Kidney glomerular epithelial cell (primary cell): ENCODE results near the gene MRI1.
"Not testable (repeated sequence)": the region's sequence is repeated elsewhere in the genome, so short reads cannot be mapped to it uniquely, and the experiment has no call there.

ENCODE experiments used
- DNase-seq: peaks from one replicate; lab custom pipeline; 2025; lab: John Stamatoyannopoulos, UW

Gene MRI1

DNA sequence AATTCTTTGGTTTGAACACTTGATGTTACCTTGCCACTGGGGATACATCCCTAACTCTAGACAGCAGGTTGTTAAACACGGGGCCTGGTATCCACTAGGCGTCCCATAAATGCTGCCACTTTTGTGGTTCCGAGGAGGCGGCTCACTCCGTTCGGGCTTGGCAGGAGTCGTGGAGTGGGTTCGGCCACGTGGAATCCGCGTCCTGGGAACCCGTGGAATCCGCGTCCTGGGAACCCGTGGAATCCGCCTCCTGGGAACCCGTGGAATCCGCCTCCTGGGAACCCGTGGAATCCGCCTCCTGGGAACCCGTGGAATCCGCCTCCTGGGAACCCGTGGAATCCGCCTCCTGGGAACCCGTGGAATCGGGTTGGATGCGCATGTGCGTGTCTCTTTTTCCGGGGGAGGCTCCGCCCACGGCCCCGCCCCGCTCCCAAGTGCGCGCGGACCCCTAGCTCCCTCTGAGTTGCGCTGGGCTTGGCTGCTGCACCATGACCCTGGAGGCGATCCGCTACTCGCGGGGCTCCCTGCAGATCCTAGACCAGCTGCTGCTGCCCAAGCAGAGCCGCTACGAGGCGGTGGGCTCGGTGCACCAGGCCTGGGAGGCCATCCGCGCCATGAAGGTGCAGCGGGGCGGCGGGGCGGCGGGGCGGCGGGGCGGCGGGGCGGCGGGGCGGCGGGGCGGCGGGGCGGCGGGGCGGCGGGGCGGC lies at the start of gene MRI1:
TSS of gene MRI1 (plus strand) at position 422 of the 707 bp plus-strand sequence. CDS start at position 489, 67 bp downstream.
- DNase-seq, result no peak

DNA sequence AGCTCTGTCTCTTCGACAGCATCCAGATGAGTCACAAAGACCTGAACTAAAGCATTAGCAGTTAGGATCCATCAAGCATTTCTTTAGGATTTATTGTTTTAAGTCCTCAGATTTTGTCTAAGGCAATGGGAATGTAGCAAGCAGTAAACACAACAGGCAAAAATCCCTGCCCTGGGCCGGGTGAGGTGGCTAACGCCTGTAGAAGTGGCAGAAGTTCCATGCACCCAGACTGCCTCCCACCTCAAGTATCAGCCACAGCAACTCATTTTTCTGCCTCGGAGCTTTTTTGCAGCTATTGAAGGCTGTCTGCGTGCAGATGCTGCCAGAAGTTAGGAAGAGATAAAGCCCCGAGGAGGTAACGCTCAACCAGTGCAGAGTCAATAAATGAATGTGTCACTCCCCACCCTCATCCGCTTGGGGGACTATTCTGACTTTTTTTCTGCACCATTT lies 47.1 kb upstream of the MRI1 start:
- DNase-seq, result no peak

DNA sequence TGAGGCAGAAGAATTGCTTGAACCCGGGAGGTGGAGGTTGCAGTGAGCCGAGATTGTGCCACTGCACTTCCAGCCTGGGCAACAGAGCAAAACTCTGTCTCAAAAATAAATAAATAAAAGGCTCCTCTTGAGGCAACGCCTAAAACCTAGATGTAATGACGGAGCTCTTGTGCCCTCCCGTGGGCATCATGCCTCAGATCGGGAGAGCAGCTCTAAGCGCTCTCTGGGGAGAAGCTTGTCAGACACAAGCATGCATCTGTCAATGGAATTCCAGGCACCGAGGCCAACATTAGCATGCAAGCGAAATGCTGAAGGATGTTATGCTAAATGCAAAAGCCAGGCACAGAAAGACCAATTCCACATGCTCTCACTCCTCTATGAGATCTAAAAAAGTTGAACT lies 45.6 kb upstream of the MRI1 start:
- peak; percentile 5 for DNase-seq

DNA sequence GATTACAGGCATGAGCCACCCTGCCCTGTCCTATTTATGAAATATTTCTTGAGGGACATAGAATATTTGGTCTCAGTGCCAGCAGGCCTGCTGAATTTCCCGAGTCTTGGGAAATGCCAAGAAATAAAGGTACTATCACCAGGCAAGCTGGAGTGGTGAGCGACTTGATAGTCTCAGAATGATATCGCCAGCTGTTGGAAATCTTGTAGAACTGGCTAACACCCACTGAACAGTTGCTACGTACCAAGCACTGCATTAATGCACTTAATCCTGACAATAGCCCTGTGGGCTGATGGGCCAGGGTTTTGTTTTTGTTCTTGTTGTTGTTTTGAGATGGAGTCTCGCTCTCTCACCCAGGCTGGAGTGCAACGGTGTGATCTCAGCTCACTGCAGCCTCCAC lies 42.2 kb upstream of the MRI1 start:
- no peak for DNase-seq

DNA sequence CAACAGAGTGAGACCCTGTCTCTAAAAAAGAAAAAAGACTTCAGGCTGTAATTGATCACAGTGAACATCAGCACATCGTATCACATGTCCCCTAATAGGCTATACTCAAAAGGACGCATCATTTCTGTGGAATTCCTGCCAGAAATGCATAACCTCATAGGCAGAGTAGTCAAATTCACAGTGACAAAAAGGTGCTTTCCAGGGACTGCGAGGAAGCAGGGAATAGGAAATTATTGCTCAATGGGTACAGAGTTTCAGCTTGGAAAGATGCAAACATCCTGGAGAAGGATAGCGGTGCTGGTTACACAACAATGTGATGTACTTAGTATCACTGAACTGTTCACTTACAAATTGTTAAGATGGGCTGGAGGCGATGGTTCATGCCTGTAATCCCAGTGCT lies 41.1 kb upstream of the MRI1 start:
- no peak for DNase-seq

DNA sequence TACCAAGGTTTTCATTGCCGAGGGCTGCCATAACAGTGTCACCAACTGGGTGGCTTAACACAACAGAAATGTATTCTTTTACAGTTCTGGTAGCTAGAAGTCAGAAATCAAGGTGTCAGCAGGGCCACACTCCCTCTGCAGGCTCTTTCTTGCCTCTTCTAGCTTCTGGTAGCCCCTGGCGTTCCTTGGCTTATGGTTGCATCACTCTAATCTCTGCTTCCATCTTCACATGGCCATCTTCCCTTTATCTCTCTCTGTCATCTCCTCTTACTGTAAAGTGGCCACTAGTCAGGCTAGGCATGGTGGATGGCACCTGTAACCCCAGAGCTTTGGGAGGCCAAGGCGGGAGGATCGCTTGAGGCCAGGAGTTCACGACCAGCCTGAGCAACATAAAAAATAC lies 38.0 kb upstream of the MRI1 start:
- no peak for DNase-seq

DNA sequence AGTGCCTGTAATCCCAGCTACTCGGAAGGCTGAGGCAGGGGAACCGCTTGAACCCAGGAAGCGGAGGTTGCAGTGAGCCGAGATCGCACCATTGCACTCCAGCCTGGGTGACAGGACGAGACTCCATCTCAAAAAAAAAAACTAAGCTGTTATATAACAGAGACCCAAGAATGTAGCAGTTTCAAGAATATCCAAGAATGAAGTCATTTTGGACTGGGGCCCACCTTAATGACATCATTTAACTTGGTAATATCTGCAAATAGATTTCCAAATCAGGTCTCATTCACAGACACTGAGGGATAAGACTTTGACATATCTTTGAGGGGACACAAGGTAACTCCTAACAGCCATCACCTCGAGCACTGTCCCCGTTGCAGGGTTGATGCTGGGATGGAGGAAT lies 36.5 kb upstream of the MRI1 start:
- no peak for DNase-seq

DNA sequence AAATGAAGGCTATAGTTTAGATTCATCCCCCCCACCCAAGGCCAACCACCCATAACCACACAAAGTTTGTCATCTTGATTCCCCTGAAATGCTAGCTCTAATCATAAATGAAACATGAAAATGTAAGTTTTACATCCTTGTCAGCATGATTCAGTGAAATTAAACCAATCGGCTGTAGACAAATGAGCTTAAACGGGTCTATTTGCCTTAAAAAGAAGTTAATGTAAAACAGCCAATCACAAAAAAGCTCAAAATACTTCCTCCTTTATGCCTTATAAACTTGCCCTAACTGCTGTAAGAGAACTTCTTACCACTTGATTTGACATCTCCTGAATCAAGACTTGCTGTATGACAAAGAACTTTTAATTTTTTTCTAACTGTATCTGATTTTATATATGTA lies 34.5 kb upstream of the MRI1 start:
- DNase-seq, result no peak

DNA sequence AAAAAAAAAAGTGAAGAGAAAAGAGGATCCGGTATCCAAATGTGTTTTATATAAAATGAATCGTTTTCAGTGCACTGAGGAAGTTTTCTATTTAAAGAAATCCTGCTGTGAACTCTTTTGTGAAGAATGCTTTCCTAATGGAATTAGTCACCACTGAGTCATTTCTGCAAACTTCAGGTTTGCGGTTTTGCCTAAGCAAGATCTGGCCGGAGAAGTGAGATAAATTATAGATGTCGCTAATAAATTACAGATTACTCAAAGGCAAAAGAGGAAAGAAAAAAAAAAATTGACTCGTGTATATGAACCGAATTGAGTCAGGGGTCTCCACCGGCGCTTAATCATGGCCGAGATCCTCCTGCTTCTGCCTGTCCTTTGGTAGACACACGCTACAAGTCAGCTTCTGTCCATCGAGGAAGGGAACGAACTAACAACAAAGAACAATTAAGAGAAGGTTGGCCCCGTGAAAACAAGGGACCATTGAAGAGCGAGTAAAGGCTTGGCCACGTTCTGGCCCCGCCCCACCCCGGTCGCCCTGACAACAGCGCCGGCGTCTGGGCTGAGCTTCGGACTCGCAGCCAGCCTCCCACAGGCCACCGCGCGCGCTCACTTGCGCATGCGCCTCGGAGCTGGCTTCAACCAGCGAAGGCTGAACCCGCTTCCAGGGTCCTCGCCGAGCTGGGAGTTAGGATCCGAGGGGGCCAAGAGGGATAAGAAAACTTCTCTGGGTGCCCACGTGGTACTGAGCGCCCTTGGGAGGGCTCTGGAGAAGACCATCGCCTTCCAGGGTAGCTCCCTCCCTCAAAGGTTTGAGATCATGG lies 33.0 kb upstream of the MRI1 start:
- peak; percentile 97 for DNase-seq

DNA sequence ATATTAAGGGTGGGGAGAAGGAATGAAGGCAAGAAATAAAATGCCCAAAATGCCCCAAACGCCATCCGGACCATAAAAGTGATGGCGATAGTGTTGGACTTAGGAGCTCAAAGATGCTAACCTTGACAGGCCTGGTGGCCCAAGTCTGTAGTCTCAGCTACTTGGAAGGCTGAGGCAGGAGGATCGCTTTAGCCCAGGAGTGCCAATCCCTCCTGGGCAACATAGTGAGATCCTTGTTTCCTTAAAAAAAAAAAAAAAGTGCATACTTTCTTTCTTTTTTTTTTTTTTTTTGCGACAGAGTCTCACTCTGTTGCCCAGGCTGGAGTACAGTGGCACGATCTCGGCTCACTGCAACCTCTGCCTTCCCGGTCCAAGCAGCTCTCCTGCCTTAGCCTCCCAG lies 32.0 kb upstream of the MRI1 start:
- DNase-seq, result no peak

DNA sequence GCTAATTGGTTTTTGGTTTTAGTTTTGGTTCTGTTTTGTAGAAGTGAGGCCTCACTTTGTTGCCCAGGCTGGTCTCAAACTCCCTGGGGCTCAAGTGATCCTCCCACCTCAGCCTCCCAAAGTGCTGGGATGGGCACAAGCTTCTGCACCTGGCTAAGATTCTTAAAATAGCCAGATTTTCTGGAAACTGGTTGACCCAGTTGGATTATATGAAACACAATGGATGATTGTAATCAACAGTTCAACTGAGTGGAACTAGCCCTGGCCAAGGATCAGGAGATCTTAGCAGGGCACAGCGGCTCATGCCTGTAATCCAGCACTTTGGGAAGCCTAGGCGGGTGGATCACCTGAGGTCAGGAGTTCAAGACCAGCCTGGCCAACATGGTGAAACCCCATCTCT lies 29.6 kb upstream of the MRI1 start:
- no peak for DNase-seq

DNA sequence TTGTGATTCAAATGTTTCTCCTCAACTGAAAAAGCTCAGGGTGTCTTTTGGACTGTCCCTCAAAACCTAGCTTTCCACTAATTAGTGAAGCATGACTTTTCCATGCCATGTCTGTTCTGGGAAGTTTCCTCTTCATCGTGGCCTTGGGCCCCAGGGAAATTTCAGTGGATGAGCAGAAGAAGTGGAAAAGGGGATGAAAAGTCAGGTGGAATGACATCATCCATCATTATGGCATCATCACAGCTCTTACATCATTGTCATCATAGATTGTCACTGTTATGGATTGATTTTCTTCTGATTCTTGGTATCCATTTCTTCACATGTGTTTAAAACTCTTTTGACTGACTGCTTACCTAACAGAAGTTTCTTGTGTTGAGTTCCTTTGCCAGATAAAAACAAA lies 26.2 kb upstream of the MRI1 start:
- no peak for DNase-seq

DNA sequence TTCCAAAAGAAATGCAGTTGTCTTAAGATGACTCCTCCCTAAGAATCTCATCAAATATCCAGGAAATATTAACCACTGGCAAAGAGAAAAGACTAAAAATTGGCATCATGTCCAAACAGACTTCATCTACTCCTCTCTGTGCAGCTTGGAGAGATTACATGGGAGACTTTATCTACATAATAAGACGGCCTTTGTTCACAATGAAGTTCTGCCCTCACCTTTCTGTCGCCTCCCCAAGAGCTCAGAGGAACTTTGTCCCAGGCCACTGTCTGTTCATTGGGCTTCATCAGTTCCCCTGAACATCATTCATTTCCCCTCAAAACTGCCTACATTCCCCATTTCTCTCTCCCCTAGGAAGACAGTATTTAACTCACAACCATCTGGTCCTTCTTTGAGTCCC lies 22.4 kb upstream of the MRI1 start:
- DNase-seq, result no peak

DNA sequence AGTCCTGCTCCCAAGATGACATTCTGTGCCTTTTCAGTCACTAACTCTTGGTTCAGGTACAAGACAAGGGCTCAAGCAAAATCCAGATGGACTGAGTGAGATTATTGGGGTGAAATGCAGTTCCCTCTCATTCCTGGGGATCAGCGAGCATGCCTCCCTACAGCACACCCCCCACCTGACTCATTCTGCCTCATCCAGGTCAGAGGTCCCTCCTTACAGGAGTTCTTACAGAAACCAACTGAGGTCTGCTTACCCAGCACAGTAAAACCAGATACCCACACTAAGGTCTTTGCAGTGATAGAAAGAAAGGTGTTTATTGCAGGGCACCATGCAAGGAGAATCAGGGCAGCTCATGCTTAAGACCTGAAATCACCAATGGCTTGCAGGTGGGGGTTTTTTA lies 21.6 kb upstream of the MRI1 start:
- DNase-seq, result no peak

DNA sequence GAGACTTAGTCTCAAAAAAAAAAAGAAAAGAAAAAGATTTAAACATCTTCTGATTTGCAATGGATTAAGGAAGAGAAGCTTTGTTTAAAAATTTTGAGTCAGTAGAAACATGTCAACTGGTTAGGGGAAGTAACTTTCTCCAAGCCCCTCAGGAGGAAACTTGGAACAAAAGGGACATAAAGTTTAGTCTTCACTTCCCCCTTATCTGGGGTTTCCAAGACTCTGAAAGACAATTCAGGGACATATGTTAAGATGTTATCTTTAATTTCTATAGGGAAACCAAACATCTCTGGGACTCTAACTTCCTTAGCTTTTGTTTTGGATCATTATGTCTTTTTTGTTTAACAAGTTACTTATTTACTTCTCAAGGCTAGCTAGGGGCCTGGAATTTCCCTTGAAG lies 20.1 kb upstream of the MRI1 start:
- DNase-seq, result no peak

DNA sequence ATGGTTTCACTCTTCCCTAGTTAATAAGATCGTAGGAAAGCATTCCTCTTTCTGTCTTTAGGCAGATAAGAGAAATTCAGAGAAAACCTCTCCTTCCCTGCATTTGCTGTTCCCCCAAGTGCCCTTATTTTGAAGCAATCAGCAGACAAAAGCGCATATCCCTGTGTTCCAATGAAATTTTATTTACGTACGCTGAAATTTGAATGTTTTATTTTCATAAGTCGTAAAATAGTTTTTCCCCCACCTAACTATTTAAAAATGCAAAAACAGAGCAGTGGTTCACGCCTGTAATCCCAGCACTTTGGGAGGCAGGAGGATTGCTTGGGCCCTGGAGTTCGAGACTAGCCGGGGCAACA lies 17.2 kb upstream of the MRI1 start:
- no peak for DNase-seq

DNA sequence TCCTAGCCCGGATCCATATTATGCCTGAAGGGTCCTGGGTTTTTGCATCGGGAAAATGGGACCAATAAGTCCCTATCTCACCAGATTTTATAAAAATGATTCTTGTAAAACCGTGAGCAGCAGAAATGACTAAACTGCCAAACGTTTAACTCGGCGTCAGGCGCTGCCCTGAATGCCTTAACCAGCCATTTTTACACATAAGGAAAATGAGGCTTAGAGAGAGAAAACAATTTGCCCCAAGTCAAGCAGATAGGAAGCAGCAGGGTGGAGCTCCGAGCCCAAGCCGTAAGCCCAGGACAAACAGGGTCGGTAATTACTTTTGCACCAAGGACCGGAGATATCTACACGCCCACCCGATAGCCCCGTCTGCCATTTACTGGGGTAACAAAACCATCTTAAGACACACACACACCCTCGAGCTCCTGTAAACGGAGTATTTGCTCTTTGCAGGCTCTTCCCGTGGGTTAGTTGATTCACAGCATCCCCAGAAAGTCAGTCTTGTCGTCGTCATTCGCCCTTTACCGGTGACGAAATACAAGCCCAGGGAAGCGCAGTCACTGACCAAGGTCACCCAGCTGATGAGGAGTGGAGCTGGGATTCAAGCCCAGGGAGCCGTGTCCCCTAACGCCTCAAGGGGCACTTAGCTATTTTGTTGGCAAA lies 16.0 kb upstream of the MRI1 start:
- no peak for DNase-seq

DNA sequence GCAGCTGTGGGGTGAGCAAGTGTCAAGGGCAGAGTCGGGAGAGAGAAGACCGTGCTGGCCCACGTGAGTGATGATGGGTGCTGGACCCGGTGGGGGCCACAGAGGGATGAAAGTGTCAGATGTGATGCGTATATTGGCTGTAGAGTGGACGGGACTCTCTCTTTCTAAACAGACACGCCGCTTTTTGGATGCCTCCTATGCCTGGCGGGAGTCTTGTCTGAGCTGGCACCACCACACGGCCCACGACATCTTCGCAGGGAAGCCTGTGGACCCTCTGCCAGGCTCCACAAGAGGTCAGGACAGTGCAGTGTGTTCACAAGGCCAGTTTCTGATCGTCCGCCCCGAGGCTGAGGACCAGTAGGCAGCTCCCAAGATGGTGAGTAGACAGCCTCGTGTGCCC lies 12.9 kb upstream of the MRI1 start:
- DNase-seq, result no peak

DNA sequence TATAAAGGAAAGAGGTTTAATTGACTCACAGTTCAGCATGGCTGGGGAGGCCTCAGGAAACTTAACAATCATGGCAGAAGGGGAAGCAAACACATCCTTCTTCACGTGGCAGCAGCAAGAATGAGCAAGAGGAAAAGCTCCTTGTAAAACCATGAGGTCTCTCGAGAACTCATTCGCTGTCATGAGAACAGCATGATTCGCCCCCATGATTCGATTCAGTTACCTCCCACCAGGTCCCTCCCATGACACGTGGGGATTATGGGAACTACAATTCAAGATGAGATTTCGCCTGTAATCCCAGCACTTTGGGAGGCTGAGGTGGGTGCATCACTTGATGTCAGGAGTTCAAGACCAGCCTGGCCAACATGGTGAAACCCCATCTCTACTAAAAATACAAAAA lies 10.7 kb upstream of the MRI1 start:
- DNase-seq, result not testable (repeated sequence)

DNA sequence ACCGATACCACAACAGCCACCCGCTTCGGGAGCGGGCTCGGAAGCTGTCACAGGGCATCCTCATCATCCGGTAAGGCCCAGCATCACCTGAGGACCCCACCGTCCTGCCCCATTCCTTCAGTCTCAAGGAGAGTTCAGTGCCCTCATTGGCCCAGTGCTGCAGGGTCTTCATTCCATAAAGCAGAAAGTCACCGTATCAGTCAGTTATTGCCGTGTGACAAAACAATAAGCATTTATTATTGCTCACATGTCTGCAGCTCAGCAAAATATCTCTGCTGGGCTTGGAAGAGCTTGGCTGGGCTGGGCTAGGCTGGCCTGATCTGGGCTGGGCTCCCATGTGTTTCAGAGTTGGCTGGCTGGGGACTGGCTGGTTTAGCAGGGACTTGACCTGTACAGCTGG lies 8.1 kb upstream of the MRI1 start:
- no peak for DNase-seq

DNA sequence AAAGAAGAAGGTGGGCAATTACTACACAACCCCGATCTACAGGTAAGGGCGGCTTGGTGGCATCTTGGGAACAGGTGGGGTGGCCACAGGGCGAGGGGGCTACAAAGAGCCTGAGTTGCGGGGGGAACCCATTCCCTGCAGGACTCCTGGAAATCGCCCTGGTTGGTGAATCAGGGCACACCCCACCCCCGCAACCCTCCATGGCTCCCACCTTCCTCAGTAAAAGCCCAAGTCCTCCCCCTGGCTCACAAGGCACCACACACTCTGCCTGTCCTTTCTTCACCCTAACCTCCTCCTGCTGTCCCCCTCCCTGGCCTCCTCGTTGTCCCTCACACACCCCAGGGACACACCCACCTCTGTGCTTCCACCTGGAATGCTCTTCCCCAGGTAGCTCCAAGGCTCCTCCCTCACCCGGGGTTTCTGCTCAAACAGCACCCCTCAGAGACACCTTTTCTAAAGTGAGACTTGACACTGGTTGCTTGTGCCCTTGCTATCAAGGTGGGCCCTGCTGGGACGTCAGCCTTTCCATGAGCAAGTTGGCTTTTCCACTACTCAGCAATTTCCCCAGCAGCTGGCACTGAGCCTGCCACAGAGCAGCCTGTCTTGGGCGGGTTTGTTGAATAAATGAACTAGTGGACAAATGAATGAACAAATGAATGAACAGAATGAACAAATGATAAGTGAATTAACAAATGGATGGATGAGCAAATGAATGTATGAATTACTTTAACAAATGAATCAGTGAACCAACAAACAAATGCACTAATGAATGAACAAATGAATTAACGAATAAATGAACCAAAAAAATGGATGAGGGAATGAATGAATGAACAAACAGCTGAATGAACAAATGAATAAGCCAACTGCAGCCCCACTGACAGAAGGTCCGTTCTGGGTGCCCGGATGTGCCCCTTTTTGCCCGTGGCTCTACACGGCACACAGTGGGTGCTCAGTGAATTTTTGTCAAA lies 6.2 kb upstream of the MRI1 start:
- no peak for DNase-seq

DNA sequence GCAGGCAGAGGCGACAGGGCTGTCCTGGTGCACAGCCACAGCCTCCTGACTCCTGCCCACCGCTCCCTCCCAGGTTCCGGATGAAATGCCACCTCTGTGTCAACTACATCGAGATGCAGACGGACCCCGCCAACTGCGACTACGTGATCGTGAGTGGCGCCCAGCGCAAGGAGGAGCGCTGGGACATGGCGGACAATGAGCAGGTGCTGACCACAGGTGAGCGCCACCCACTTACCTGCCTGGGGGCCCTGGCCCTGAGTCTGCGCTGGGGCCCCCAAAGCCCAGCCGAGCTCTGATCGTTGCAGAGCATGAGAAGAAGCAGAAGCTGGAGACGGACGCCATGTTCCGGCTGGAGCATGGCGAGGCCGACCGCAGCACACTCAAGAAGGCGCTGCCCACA lies 5.5 kb upstream of the MRI1 start:
- no peak for DNase-seq
